ENCODE results near the gene ASIP. TPM values are rescaled to one million over a fixed set of nuclear protein-coding genes. Genes with fewer than 3 reads are reported as not detected.
A peak's percentile ranks its signal among the peaks of the same experiment; 100 is the strongest.
"Not testable (repeated sequence)": the region's sequence is repeated elsewhere in the genome, so short reads cannot be mapped to it uniquely, and the experiment has no call there.

The ASIP gene
- total RNA-seq, 1 donor from 2014 or later, result 1.1 TPM

- peaks cover 4% of the 10 kb centered on the region for H3K9me3 Mint-ChIP-seq
- H3K27ac Mint-ChIP-seq, result no peak overlapping the region
- H3K36me3 Mint-ChIP-seq, result no peaks in the 10 kb centered on the region
- H3K4me1 Mint-ChIP-seq (ENCODE audit: unreplicated experiment), result peaks cover 27% of the 10 kb centered on the region
- DNase-seq (ENCODE audit: extremely low spot score, unreplicated experiment), result no peak
- H3K27me3 Mint-ChIP-seq, result peaks cover 5% of the 10 kb centered on the region
- H3K4me3 Mint-ChIP-seq, result no peak overlapping the region
- TF ChIP-seq CTCF (conservative IDR thresholded peaks at IDR 0.05), result no peak
Observed at GRCh38 chr20:34243377-34243776, 2.2 kb downstream of the ASIP start.

- no peaks in the 10 kb centered on the region for H3K27me3 Mint-ChIP-seq
- peak; percentile 36 for DNase-seq (ENCODE audit: extremely low spot score, unreplicated experiment)
- peaks cover 29% of the 10 kb centered on the region for H3K4me1 Mint-ChIP-seq (ENCODE audit: unreplicated experiment)
- TF ChIP-seq CTCF (conservative IDR thresholded peaks at IDR 0.05), result no peak
- H3K9me3 Mint-ChIP-seq, result no peaks in the 10 kb centered on the region
- H3K27ac Mint-ChIP-seq, result no peak overlapping the region
- H3K4me3 Mint-ChIP-seq, result no peak overlapping the region
- H3K36me3 Mint-ChIP-seq, result no peaks in the 10 kb centered on the region
Observed at GRCh38 chr20:34246126-34246626, 5.0 kb downstream of the ASIP start.

- Mint-ChIP-seq H3K4me3 (no peak overlapping the region), H3K36me3 (no peaks in the 10 kb centered on the region), H3K27me3 (no peaks in the 10 kb centered on the region), H3K27ac (no peak overlapping the region), H3K4me1 (ENCODE audit: unreplicated experiment) (peaks cover 24% of the 10 kb centered on the region), H3K9me3 (no peaks in the 10 kb centered on the region)
- DNase-seq (ENCODE audit: extremely low spot score, unreplicated experiment), result peak; percentile 18
- no peak for TF ChIP-seq CTCF (conservative IDR thresholded peaks at IDR 0.05)
Observed at GRCh38 chr20:34249291-34249690, 8.1 kb downstream of the ASIP start.

GRCh38 chr20:34250005-34250404, 8.8 kb downstream of the ASIP start:
- Mint-ChIP-seq H3K27me3 (no peaks in the 10 kb centered on the region), H3K9me3 (no peaks in the 10 kb centered on the region), H3K4me1 (ENCODE audit: unreplicated experiment) (peaks cover 24% of the 10 kb centered on the region), H3K4me3 (no peak overlapping the region), H3K27ac (no peak overlapping the region), H3K36me3 (no peaks in the 10 kb centered on the region)
- DNase-seq (ENCODE audit: extremely low spot score, unreplicated experiment), result peak; percentile 62
- TF ChIP-seq CTCF (conservative IDR thresholded peaks at IDR 0.05), result no peak

GRCh38 chr20:34251619-34252018, 10.4 kb downstream of the ASIP start:
- no peak overlapping the region for H3K4me3 Mint-ChIP-seq
- H3K27me3 Mint-ChIP-seq, result no peaks in the 10 kb centered on the region
- H3K9me3 Mint-ChIP-seq, result no peaks in the 10 kb centered on the region
- H3K36me3 Mint-ChIP-seq, result no peaks in the 10 kb centered on the region
- TF ChIP-seq CTCF (conservative IDR thresholded peaks at IDR 0.05), result no peak
- H3K4me1 Mint-ChIP-seq (ENCODE audit: unreplicated experiment), result peaks cover 28% of the 10 kb centered on the region
- DNase-seq (ENCODE audit: extremely low spot score, unreplicated experiment), result no peak
- H3K27ac Mint-ChIP-seq, result no peak overlapping the region

- not testable (repeated sequence) for H3K27me3 Mint-ChIP-seq, H3K4me3 Mint-ChIP-seq, H3K36me3 Mint-ChIP-seq, H3K27ac Mint-ChIP-seq, H3K9me3 Mint-ChIP-seq
- peaks cover 31% of the 10 kb centered on the region for H3K4me1 Mint-ChIP-seq (ENCODE audit: unreplicated experiment)
- DNase-seq (ENCODE audit: extremely low spot score, unreplicated experiment), result peak; percentile 53
Observed at GRCh38 chr20:34252431-34253086, 11.3 kb downstream of the ASIP start.

All from type B pancreatic cell (in vitro differentiated cells).